Smooth muscle cell (in vitro differentiated cells): ENCODE measurements around the gene WTAP. TPM values are rescaled to one million over a fixed set of nuclear protein-coding genes. Genes with fewer than 3 reads are reported as not detected.
A peak's percentile ranks its signal among the peaks of the same experiment; 100 is the strongest.
"Not testable (repeated sequence)": the region's sequence is repeated elsewhere in the genome, so short reads cannot be mapped to it uniquely, and the experiment has no call there.

Experiments used
- DNase-seq: peaks from one replicate; lab custom pipeline; 2025; ENCODE audit not compliant: unreplicated experiment; lab: John Stamatoyannopoulos, UW
- H2AFZ ChIP-seq: fragments of 200-600 bp; sonication (generic); 2 replicates; pipeline ENCODE4 v1.6.0; 2016; ENCODE audit warnings: antibody characterized with exemption, low read depth, mild to moderate bottlenecking
- H3F3A ChIP-seq: fragments of 200-600 bp; sonication (generic); 2 replicates; pipeline ENCODE4 v1.6.0; 2017; ENCODE audit warnings: antibody characterized with exemption, low read depth
- H3K27ac ChIP-seq: fragments of 200-600 bp; sonication (generic); 2 replicates; pipeline ENCODE4 v1.5.1; 2016; ENCODE audit warnings: low read depth, mild to moderate bottlenecking
- H3K27me3 ChIP-seq: fragments of 200-600 bp; sonication (generic); 2 replicates; pipeline ENCODE4 v1.6.1; 2016; ENCODE audit warnings: low read depth, mild to moderate bottlenecking
- H3K36me3 ChIP-seq: fragments of 200-600 bp; sonication (generic); 2 replicates; pipeline ENCODE4 v1.5.1; 2016; ENCODE audit warnings: low read depth
- H3K4me1 ChIP-seq: fragments of 200-600 bp; sonication (generic); 2 replicates; pipeline ENCODE4 v1.5.1; 2016; ENCODE audit warnings: low read depth
- H3K4me2 ChIP-seq: fragments of 200-600 bp; sonication (generic); 2 replicates; pipeline ENCODE4 v1.6.0; 2016; ENCODE audit warnings: mild to moderate bottlenecking
- H3K4me3 ChIP-seq: fragments of 200-600 bp; sonication (generic); 2 replicates; pipeline ENCODE4 v1.5.1; 2016; ENCODE audit warnings: mild to moderate bottlenecking
- H3K79me2 ChIP-seq: fragments of 200-600 bp; sonication (generic); 2 replicates; pipeline ENCODE4 v1.6.0; 2016; ENCODE audit warnings: low read depth, mild to moderate bottlenecking
- H3K9ac ChIP-seq: fragments of 200-600 bp; sonication (generic); 2 replicates; pipeline ENCODE4 v1.6.0; 2016; ENCODE audit warnings: low read depth
- H3K9me3 ChIP-seq: fragments of 200-600 bp; sonication (generic); replicated peaks from 2 replicates; pipeline ENCODE4 v1.5.1; 2016; ENCODE audit warnings: low read depth
- H4K20me1 ChIP-seq: fragments of 200-600 bp; sonication (generic); 2 replicates; pipeline ENCODE4 v1.6.0; 2016; ENCODE audit warnings: low read depth
- CTCF ChIP-seq: fragments of 200-600 bp; sonication (generic); IDR thresholded peaks from 2 replicates; pipeline ENCODE4 v1.5.1; 2017; ENCODE audit warnings: borderline replicate concordance, mild to moderate bottlenecking, antibody characterized with exemption; ENCODE audit not compliant: insufficient read depth, poor library complexity, severe bottlenecking
- WGBS: methylation state at CpG from one replicate; pipeline ENCODE4 v1.1.7; 2016; ENCODE audit warnings: low lambda C conversion rate; 5-methylcytosine and 5-hydroxymethylcytosine counted together
- polyA plus RNA-seq: library from polyadenylated mRNA; unstranded; fragments of >200 nt; fragmentation: Nextera tagmentation; extraction: Ambion mirVana; gene quantifications from 2 replicates; pipeline ENCODE4 v1.2.1, GENCODE V29; 2016
- total RNA-seq: library from RNA; depleted of rRNA; stranded (reverse); fragments of >200 nt; gene quantifications from 2 replicates; pipeline ENCODE4 v1.2.3, GENCODE V29; 2014

WTAP gene
- total and polyA plus RNA-seq, 2 experiments from 2014 or later = 39.4 to 90.2 TPM

DNA sequence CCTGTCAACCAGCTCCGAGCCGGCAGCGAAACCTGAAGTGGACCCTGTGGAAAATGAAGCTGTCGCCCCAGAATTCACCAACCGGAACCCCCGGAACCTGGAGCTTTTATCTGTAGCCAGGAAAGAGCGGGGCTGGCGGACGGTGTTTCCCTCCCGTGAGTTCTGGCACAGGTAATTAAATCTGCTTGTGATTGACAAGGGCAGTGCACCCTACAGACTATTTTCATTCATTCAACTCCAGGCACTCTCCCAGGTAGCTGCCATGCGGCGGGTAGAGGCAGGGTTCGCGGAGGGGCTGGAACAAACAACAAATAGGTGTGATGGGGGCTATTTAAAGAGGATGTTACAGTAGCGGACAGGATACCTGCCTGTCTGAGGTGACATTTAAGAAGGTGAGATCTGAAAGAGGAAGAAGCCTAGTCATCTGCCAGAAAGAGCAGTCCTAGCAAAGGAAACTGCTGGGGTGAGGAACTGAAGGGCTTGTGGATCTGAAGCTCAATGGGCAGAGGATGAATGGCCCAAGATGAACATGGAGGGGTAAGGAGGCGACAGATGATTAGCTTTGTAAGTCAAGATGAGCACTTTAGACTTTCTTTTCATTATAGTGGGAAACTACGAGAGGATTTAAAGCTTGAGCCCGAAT is 63.8 kb downstream of the WTAP start:
- peak overlapping the region; percentile 95 for H3K4me2 ChIP-seq
- WGBS = 16% methylated on average over 18 of the region's 18 CpGs
- H4K20me1 ChIP-seq = peaks cover 39% of the 10 kb centered on the region
- peak overlapping the region; percentile 66 for H3K4me3 ChIP-seq
- H3K27me3 ChIP-seq = no peaks in the 10 kb centered on the region
- peak overlapping the region; percentile 80 for H3K27ac ChIP-seq
- H3K9ac ChIP-seq = peak overlapping the region; percentile 65
- no peaks in the 10 kb centered on the region for H3F3A ChIP-seq
- peak overlapping the region; percentile 90 for H2AFZ ChIP-seq
- no peaks in the 10 kb centered on the region for H3K9me3 ChIP-seq
- no peak for DNase-seq
- peaks cover 31% of the 10 kb centered on the region for H3K4me1 ChIP-seq
- TF ChIP-seq CTCF = no peak
- H3K79me2 ChIP-seq = peaks cover 66% of the 10 kb centered on the region
- peaks cover 6% of the 10 kb centered on the region for H3K36me3 ChIP-seq

DNA sequence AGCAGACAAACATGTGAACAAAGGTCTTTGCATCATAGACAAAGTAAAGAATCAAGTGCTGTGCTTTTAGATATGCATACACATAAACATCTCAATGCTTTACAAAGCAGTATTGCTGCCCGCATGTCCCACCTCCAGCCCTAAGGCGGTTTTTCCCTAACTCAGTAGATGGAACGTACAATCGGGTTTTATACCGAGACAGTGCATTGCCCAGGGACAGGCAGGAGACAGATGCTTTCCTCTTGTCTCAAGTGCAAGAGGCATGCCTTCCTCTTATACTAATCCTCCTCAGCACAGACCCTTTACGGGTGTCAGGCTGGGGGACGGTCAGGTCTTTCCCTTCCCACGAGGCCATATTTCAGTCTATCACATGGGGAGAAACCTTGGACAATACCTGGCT is 67.7 kb downstream of the WTAP start:
- peaks cover 17% of the 10 kb centered on the region for H4K20me1 ChIP-seq
- peaks cover 38% of the 10 kb centered on the region for H3K79me2 ChIP-seq
- not testable (repeated sequence) for H3F3A ChIP-seq, H3K4me2 ChIP-seq, H3K9ac ChIP-seq, H2AFZ ChIP-seq, H3K27ac ChIP-seq, H3K9me3 ChIP-seq, DNase-seq, H3K27me3 ChIP-seq, H3K4me3 ChIP-seq
- WGBS = 85% methylated on average over 8 of the region's 8 CpGs
- peaks cover 21% of the 10 kb centered on the region for H3K36me3 ChIP-seq
- H3K4me1 ChIP-seq = peaks cover 16% of the 10 kb centered on the region

GRCh38 chr6:159797554-159797953 is 70.2 kb downstream of the WTAP start:
- Histone ChIP-seq H3F3A (no peaks in the 10 kb centered on the region), H3K4me2 (no peak overlapping the region), H3K79me2 (peaks cover 20% of the 10 kb centered on the region), H2AFZ (no peak overlapping the region), H3K4me1 (peaks cover under 1% of the 10 kb centered on the region), H3K9me3 (no peaks in the 10 kb centered on the region), H3K27me3 (no peaks in the 10 kb centered on the region), H4K20me1 (peaks cover 15% of the 10 kb centered on the region), H3K4me3 (no peak overlapping the region), H3K9ac (no peak overlapping the region), H3K36me3 (peaks cover 21% of the 10 kb centered on the region), H3K27ac (no peak overlapping the region)
- no peak for TF ChIP-seq CTCF
- WGBS = 100% methylated on average over 1 of the region's 1 CpG
- DNase-seq = no peak

- Histone ChIP-seq H3K4me2 (no peak within 1 kb of the TSS), H3K27ac (no peak within 1 kb of the TSS), H3K27me3 (no peaks in the 10 kb centered on the region), H3K4me1 (no peaks in the 10 kb centered on the region), H4K20me1 (peaks cover 7% of the 10 kb centered on the region), H3K4me3 (no peak within 1 kb of the TSS), H3K9ac (no peak within 1 kb of the TSS), H3K36me3 (peaks cover 18% of the 10 kb centered on the region), H2AFZ (no peak within 1 kb of the TSS), H3F3A (no peaks in the 10 kb centered on the region), H3K79me2 (peaks cover 4% of the 10 kb centered on the region), H3K9me3 (no peaks in the 10 kb centered on the region)
- no peak for TF ChIP-seq CTCF
- 95% methylated on average over 30 of the region's 50 CpGs for WGBS
- DNase-seq = no peak
Measured at GRCh38 chr6:159800141-159800865, 73.0 kb downstream of the WTAP start, which contains the start of gene PNLDC1. TSS of gene PNLDC1 (plus strand) at chr6:159800276. CDS start at chr6:159800308, 32 bp downstream.
